OCI-LY3 (cell line): ENCODE data around the gene SCPEP1.

Source experiments
- H2AFZ ChIP-seq: fragments of 200-600, 300-600 bp; shearing (Covaris generic); 2 replicates; pipeline ENCODE4 v1.6.0; 2014; ENCODE audit warnings: antibody characterized with exemption, low read depth, low read length
- H3K27ac ChIP-seq: fragments of 200-600, 300-600 bp; sonication (generic); 2 replicates; pipeline ENCODE4 v1.5.1; 2014; ENCODE audit warnings: mild to moderate bottlenecking, low read length, moderate library complexity, mixed read lengths
- H3K27me3 ChIP-seq: fragments of 200-600, 300-600 bp; sonication (generic); 2 replicates; pipeline ENCODE4 v1.6.1; 2014; ENCODE audit warnings: low read depth, low read length, mixed read lengths
- H3K36me3 ChIP-seq: fragments of 200-600, 300-600 bp; sonication (generic); replicated peaks from 2 replicates; pipeline ENCODE3; 2014; ENCODE audit warnings: low read depth, low read length, mixed read lengths
- H3K4me1 ChIP-seq: fragments of 300-600, 200-600 bp; sonication (generic); 2 replicates; pipeline ENCODE4 v1.6.1; 2014; ENCODE audit warnings: low read length, mixed read lengths
- H3K4me2 ChIP-seq: fragments of 200-600, 300-600 bp; sonication (generic); 2 replicates; pipeline ENCODE4 v1.6.1; 2014; ENCODE audit warnings: low read length, mixed read lengths
- H3K4me3 ChIP-seq: fragments of 300-600, 200-600 bp; sonication (generic); 2 replicates; pipeline ENCODE4 v1.5.1; 2014; ENCODE audit warnings: antibody characterized with exemption, mild to moderate bottlenecking, low read length, moderate library complexity
- H3K79me2 ChIP-seq: fragments of 300-600, 200-600 bp; shearing (Covaris generic); 2 replicates; pipeline ENCODE4 v1.6.1; 2014; ENCODE audit warnings: mild to moderate bottlenecking, low read length, mixed read lengths
- H3K9ac ChIP-seq: fragments of 300-600, 200-600 bp; shearing (Covaris generic); 2 replicates; pipeline ENCODE4 v1.6.0; 2014; ENCODE audit warnings: mild to moderate bottlenecking, low read length, moderate library complexity
- H3K9me3 ChIP-seq: fragments of 200-600, 300-600 bp; shearing (Covaris generic); 2 replicates; pipeline ENCODE4 v1.6.1; 2014; ENCODE audit warnings: low read length, mixed read lengths; ENCODE audit not compliant: insufficient read depth
- H4K20me1 ChIP-seq: fragments of 200-600, 300-600 bp; sonication (generic); 2 replicates; pipeline ENCODE4 v1.6.1; 2016; ENCODE audit warnings: low read length, mixed read lengths; ENCODE audit not compliant: insufficient read depth
- CTCF ChIP-seq: fragments of 200-600, 300-600 bp; sonication (generic); IDR thresholded peaks from 2 replicates; pipeline ENCODE4 v1.5.1; 2014; ENCODE audit warnings: antibody characterized with exemption, low read length, low read depth
- EZH2phosphoT487 ChIP-seq: fragments of 200-600 bp; shearing (Covaris generic); IDR thresholded peaks from 2 replicates; pipeline ENCODE4 v1.6.1; 2018; ENCODE audit warnings: antibody characterized with exemption, mixed run types, low read depth

The SCPEP1 gene

GRCh38 chr17:56943505-56944125 is 34.3 kb upstream of the SCPEP1 start:
- no peak overlapping the region for H3K9ac ChIP-seq
- peaks cover 30% of the 10 kb centered on the region for H3K36me3 ChIP-seq
- H4K20me1 ChIP-seq, result no peaks in the 10 kb centered on the region

GRCh38 chr17:56945938-56946505 is 31.9 kb upstream of the SCPEP1 start:
- Histone ChIP-seq H3K9ac (no peak overlapping the region), H4K20me1 (peaks cover 3% of the 10 kb centered on the region; the same call in 1 of the 2 replicates), H2AFZ (no peak overlapping the region), H3K27me3 (no peaks in the 10 kb centered on the region), H3K4me2 (no peak overlapping the region), H3K27ac (no peak overlapping the region), H3K79me2 (no peaks in the 10 kb centered on the region), H3K9me3 (no peaks in the 10 kb centered on the region), H3K36me3 (peaks cover 35% of the 10 kb centered on the region), H3K4me3 (no peak overlapping the region), H3K4me1 (no peaks in the 10 kb centered on the region)
- TF ChIP-seq CTCF (no peak), EZH2phosphoT487 (no peak)

More at GRCh38 chr17:56943505-56944125, 34.3 kb upstream of the SCPEP1 start:
- Histone ChIP-seq H3K79me2 (no peaks in the 10 kb centered on the region), H3K4me3 (no peak overlapping the region), H3K27me3 (no peaks in the 10 kb centered on the region), H3K4me1 (peaks cover 7% of the 10 kb centered on the region), H2AFZ (no peak overlapping the region), H3K9me3 (no peaks in the 10 kb centered on the region), H3K27ac (no peak overlapping the region), H3K4me2 (no peak overlapping the region)
- no peak for TF ChIP-seq EZH2phosphoT487
- no peak for TF ChIP-seq CTCF

GRCh38 chr17:56947741-56948140 is 30.2 kb upstream of the SCPEP1 start:
- no peaks in the 10 kb centered on the region for H3K27me3 ChIP-seq
- no peak overlapping the region for H3K4me2 ChIP-seq
- no peak overlapping the region for H3K27ac ChIP-seq
- H2AFZ ChIP-seq, result no peak overlapping the region
- H3K79me2 ChIP-seq, result peaks cover 4% of the 10 kb centered on the region; the same call in 1 of the 2 replicates
- H3K9me3 ChIP-seq, result no peaks in the 10 kb centered on the region
- TF ChIP-seq CTCF, result no peak
- no peak for TF ChIP-seq EZH2phosphoT487
- peaks cover 6% of the 10 kb centered on the region; the same call in 1 of the 2 replicates for H4K20me1 ChIP-seq
- peaks cover 28% of the 10 kb centered on the region for H3K36me3 ChIP-seq
- no peak overlapping the region for H3K9ac ChIP-seq
- no peaks in the 10 kb centered on the region for H3K4me1 ChIP-seq
- H3K4me3 ChIP-seq, result no peak overlapping the region

- H4K20me1 ChIP-seq, result peaks cover 6% of the 10 kb centered on the region; the same call in 1 of the 2 replicates
- no peak overlapping the region for H3K9ac ChIP-seq
- H2AFZ ChIP-seq, result no peak overlapping the region
- H3K27me3 ChIP-seq, result no peaks in the 10 kb centered on the region
- H3K4me2 ChIP-seq, result no peak overlapping the region
- no peak overlapping the region for H3K4me3 ChIP-seq
- H3K36me3 ChIP-seq, result peaks cover 26% of the 10 kb centered on the region
- H3K27ac ChIP-seq, result no peak overlapping the region
- no peak for TF ChIP-seq CTCF
- TF ChIP-seq EZH2phosphoT487, result no peak
- no peaks in the 10 kb centered on the region for H3K4me1 ChIP-seq
- H3K79me2 ChIP-seq, result peaks cover 6% of the 10 kb centered on the region; the same call in 1 of the 2 replicates
- no peaks in the 10 kb centered on the region for H3K9me3 ChIP-seq
Measured at GRCh38 chr17:56948491-56948890, 29.4 kb upstream of the SCPEP1 start.
